Measurements from ENCODE around the gene PDE3A.

DNA sequence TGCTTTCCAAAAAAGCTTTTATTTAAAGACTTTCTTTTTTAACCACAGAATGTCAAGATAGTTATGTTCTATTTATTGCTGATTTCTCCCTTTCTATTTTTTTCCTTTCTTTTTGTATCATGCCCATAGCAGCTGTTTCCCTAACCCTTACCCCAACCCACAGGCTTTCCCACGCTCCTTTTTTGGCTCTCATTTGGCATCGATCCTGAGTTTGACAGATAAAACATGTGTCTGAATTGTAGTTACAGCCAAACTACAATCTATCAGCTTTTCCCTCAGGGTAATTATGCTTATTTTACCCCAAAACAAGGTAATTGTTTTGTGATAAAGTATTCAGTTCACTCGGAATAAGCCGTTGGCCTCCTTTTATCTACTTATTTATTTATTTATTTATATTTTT, 46.7 kb downstream of the PDE3A start:
- TF ChIP-seq, protein P1, sequence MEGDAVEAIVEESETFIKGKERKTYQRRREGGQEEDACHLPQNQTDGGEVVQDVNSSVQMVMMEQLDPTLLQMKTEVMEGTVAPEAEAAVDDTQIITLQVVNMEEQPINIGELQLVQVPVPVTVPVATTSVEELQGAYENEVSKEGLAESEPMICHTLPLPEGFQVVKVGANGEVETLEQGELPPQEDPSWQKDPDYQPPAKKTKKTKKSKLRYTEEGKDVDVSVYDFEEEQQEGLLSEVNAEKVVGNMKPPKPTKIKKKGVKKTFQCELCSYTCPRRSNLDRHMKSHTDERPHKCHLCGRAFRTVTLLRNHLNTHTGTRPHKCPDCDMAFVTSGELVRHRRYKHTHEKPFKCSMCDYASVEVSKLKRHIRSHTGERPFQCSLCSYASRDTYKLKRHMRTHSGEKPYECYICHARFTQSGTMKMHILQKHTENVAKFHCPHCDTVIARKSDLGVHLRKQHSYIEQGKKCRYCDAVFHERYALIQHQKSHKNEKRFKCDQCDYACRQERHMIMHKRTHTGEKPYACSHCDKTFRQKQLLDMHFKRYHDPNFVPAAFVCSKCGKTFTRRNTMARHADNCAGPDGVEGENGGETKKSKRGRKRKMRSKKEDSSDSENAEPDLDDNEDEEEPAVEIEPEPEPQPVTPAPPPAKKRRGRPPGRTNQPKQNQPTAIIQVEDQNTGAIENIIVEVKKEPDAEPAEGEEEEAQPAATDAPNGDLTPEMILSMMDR (conservative IDR thresholded peaks at IDR 0.05; ENCODE audit: low read depth, low read length): no peak
- TF ChIP-seq EZH2 (IDR thresholded peaks at IDR 0.05; ENCODE audit: low read length, unreplicated experiment): no peak

Data from PC-3 (cell line).